Loucy (cell line): ENCODE measurements around the gene SYNE1.
"Not testable (repeated sequence)": the region's sequence is repeated elsewhere in the genome, so short reads cannot be mapped to it uniquely, and the experiment has no call there.

ENCODE experiments used
- H2AFZ ChIP-seq: fragments of 200-600 bp; sonication (generic); 2 replicates; pipeline ENCODE4 v1.6.0; 2016; ENCODE audit warnings: antibody characterized with exemption, mild to moderate bottlenecking, low read length, moderate library complexity
- H3F3A ChIP-seq: fragments of 200-600 bp; 2 replicates; pipeline ENCODE4 v1.6.0; 2016; ENCODE audit warnings: antibody characterized with exemption, low read depth, mild to moderate bottlenecking
- H3K27me3 ChIP-seq: fragments of 200-600 bp; sonication (generic); 2 replicates; pipeline ENCODE4 v1.6.1; 2014; ENCODE audit warnings: low read length, mild to moderate bottlenecking; ENCODE audit not compliant: insufficient read depth, poor library complexity, severe bottlenecking
- H3K36me3 ChIP-seq: fragments of 200-600 bp; sonication (generic); 2 replicates; pipeline ENCODE4 v1.6.1; 2016; ENCODE audit warnings: low read length; ENCODE audit not compliant: insufficient read depth
- H3K4me1 ChIP-seq: fragments of 200-600 bp; sonication (generic); 2 replicates; pipeline ENCODE4 v1.5.1; 2014; ENCODE audit warnings: low read length, mild to moderate bottlenecking; ENCODE audit not compliant: insufficient read depth, poor library complexity, severe bottlenecking
- H3K4me2 ChIP-seq: fragments of 200-600 bp; sonication (generic); 2 replicates; pipeline ENCODE4 v1.6.0; 2014; ENCODE audit warnings: antibody characterized with exemption, low read length, low read depth, mild to moderate bottlenecking; ENCODE audit not compliant: poor library complexity, severe bottlenecking
- H3K4me3 ChIP-seq: fragments of 200-600 bp; sonication (generic); 2 replicates; pipeline ENCODE4 v1.5.1; 2014; ENCODE audit warnings: low read length, mild to moderate bottlenecking, mixed read lengths; ENCODE audit not compliant: poor library complexity, severe bottlenecking
- H3K79me2 ChIP-seq: fragments of 200-600 bp; sonication (generic); 2 replicates; pipeline ENCODE4 v1.6.1; 2014; ENCODE audit warnings: low read length; ENCODE audit not compliant: insufficient read depth
- H3K9ac ChIP-seq: fragments of 200-600 bp; sonication (generic); 2 replicates; pipeline ENCODE4 v1.6.0; 2014; ENCODE audit warnings: mild to moderate bottlenecking, low read depth, low read length, moderate library complexity; ENCODE audit not compliant: poor library complexity, severe bottlenecking
- H3K9me2 ChIP-seq: fragments of 200-600 bp; sonication (generic); replicated peaks from 2 replicates; pipeline ENCODE4 v1.6.1; 2016; ENCODE audit warnings: low read depth, low read length, mixed read lengths
- H3K9me3 ChIP-seq: fragments of 200-600 bp; sonication (generic); 2 replicates; pipeline ENCODE4 v1.6.1; 2014; ENCODE audit warnings: mild to moderate bottlenecking, antibody characterized with exemption, low read length, low read depth; ENCODE audit not compliant: insufficient read depth
- H4K20me1 ChIP-seq: fragments of 200-600 bp; sonication (generic); 2 replicates; pipeline ENCODE4 v1.6.0; 2014; ENCODE audit warnings: antibody characterized with exemption, low read length, mild to moderate bottlenecking; ENCODE audit not compliant: insufficient read depth, poor library complexity, severe bottlenecking
- CTCF ChIP-seq: fragments of 200-600 bp; sonication (generic); conservative IDR thresholded peaks from 2 replicates; pipeline ENCODE4 v1.5.1; 2014; ENCODE audit warnings: mild to moderate bottlenecking, antibody characterized with exemption, low read length
- EZH2phosphoT487 ChIP-seq: fragments of 200-600 bp; IDR thresholded peaks from 2 replicates; pipeline ENCODE4 v1.6.1; 2018; ENCODE audit warnings: antibody characterized with exemption, mild to moderate bottlenecking, moderate library complexity, borderline replicate concordance

The SYNE1 gene

GRCh38 chr6:152502421-152503188 lies 134.6 kb downstream of the SYNE1 start:
- no peak overlapping the region for H2AFZ ChIP-seq
- H3K9me2 ChIP-seq: no peaks in the 10 kb centered on the region
- no peak overlapping the region for H3K9ac ChIP-seq
- H3K27me3 ChIP-seq: no peaks in the 10 kb centered on the region
- H3K4me2 ChIP-seq: no peak overlapping the region
- no peaks in the 10 kb centered on the region for H3F3A ChIP-seq
- no peaks in the 10 kb centered on the region for H3K4me1 ChIP-seq
- H3K36me3 ChIP-seq: no peaks in the 10 kb centered on the region
- TF ChIP-seq EZH2phosphoT487 (no peak), CTCF (no peak)
- H4K20me1 ChIP-seq: no peaks in the 10 kb centered on the region
- H3K4me3 ChIP-seq: no peak overlapping the region
- H3K79me2 ChIP-seq: no peaks in the 10 kb centered on the region
- H3K9me3 ChIP-seq: no peaks in the 10 kb centered on the region

- Histone ChIP-seq H4K20me1 (no peaks in the 10 kb centered on the region), H3K79me2 (no peaks in the 10 kb centered on the region), H3K4me1 (no peaks in the 10 kb centered on the region), H3F3A (no peaks in the 10 kb centered on the region), H3K9me3 (no peaks in the 10 kb centered on the region), H3K27me3 (no peaks in the 10 kb centered on the region), H3K4me3 (no peak overlapping the region), H3K36me3 (no peaks in the 10 kb centered on the region), H3K9me2 (no peaks in the 10 kb centered on the region), H3K9ac (no peak overlapping the region), H3K4me2 (no peak overlapping the region), H2AFZ (no peak overlapping the region)
- no peak for TF ChIP-seq CTCF
- TF ChIP-seq EZH2phosphoT487: no peak
Observed at GRCh38 chr6:152499931-152500330, 137.2 kb downstream of the SYNE1 start.

GRCh38 chr6:152496731-152497130 lies 140.4 kb downstream of the SYNE1 start:
- no peak overlapping the region for H2AFZ ChIP-seq
- H3K4me1 ChIP-seq: no peaks in the 10 kb centered on the region
- no peaks in the 10 kb centered on the region for H4K20me1 ChIP-seq
- H3K4me2 ChIP-seq: no peak overlapping the region
- H3K36me3 ChIP-seq: no peaks in the 10 kb centered on the region
- H3K79me2 ChIP-seq: no peaks in the 10 kb centered on the region
- no peaks in the 10 kb centered on the region for H3K27me3 ChIP-seq
- no peak overlapping the region for H3K4me3 ChIP-seq
- H3K9me2 ChIP-seq: no peaks in the 10 kb centered on the region
- H3K9me3 ChIP-seq: no peaks in the 10 kb centered on the region
- no peaks in the 10 kb centered on the region for H3F3A ChIP-seq
- TF ChIP-seq CTCF (no peak), EZH2phosphoT487 (no peak)
- H3K9ac ChIP-seq: no peak overlapping the region

GRCh38 chr6:152495456-152495855 lies 141.7 kb downstream of the SYNE1 start:
- not testable (repeated sequence) for H3K9me3 ChIP-seq, H3K36me3 ChIP-seq, H3K4me2 ChIP-seq, H2AFZ ChIP-seq, H3K79me2 ChIP-seq, H3K27me3 ChIP-seq, H4K20me1 ChIP-seq, H3K9ac ChIP-seq, H3K4me3 ChIP-seq, H3K9me2 ChIP-seq, H3F3A ChIP-seq, H3K4me1 ChIP-seq

GRCh38 chr6:152492281-152492680 lies 144.9 kb downstream of the SYNE1 start:
- not testable (repeated sequence) for H3K4me2 ChIP-seq, H3K9me2 ChIP-seq, H3K36me3 ChIP-seq, H2AFZ ChIP-seq, H3K4me1 ChIP-seq, H3K9ac ChIP-seq, H4K20me1 ChIP-seq, H3K9me3 ChIP-seq, H3K79me2 ChIP-seq, H3K27me3 ChIP-seq, H3K4me3 ChIP-seq, H3F3A ChIP-seq
